ENCODE measurements around the gene CLIC5.

CLIC5 gene

DNA sequence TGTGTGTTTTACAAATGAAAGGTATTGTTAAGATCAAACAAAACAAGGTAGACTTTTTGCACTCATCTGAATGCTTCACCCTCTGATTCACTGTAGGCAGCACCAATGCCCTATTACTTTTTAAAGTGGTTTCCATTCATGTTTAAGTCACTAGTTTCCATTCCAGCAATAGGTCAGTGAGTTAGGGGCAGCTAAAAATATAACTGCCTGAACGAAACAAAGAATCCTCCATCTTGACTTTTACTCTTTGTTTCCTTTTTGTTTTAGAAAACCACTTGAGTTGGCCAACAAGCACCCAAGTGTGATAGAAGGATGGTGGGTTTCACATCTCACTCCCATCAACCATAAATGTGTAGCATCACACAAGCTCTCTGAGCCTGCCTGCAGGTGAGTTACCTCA lies 25.5 kb downstream of the CLIC5 start:
- DNase-seq, result no peak

DNA sequence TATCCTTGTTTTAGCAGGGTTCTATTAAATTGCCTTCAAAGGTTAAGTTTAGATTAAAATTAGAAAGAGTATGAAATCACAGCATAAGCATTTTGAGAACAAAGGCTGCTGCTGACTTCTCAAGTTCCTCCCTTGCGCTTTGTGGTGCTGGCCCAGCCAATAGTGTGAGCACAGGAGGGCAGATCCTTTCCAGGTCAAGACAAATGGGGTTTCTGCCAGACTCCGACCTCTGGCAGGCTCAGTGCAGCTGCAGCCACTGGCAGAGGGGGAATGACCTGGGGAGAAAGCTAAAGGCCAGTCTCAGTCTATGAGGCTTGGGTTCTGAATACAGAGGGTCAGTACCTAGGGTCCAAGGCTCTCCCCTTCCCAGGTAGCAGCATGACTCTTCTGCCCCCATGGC lies 27.0 kb downstream of the CLIC5 start:
- DNase-seq, result no peak

- DNase-seq, result no peak
These were observed 27.8 kb downstream of the CLIC5 start for GRCh38 chr6:45987856-45988255.

DNA sequence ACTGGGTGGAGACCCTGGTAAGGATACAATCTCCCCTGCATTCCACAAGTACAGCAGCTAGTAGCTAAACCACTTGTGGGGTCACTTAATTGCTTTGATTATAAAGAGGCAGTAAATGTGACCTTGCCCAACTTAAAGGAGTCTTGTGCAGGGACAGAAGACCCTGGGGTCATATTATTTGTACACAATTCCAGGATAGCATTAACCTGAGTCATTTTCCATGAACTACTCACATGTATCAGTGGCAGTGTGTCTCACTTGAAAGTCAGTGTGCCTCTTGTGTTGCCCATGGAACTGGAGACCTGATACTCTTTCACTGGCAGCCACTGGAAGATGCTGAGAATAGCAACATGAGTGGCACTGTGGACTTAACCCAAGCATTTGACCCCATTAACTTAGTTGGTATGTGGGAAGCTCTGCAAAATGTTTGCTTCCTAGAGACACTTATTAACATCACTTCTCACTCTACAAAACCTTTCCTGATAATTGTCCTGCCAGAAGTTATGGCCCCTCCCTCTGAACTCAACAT lies 28.9 kb downstream of the CLIC5 start:
- DNase-seq, result no peak

DNA sequence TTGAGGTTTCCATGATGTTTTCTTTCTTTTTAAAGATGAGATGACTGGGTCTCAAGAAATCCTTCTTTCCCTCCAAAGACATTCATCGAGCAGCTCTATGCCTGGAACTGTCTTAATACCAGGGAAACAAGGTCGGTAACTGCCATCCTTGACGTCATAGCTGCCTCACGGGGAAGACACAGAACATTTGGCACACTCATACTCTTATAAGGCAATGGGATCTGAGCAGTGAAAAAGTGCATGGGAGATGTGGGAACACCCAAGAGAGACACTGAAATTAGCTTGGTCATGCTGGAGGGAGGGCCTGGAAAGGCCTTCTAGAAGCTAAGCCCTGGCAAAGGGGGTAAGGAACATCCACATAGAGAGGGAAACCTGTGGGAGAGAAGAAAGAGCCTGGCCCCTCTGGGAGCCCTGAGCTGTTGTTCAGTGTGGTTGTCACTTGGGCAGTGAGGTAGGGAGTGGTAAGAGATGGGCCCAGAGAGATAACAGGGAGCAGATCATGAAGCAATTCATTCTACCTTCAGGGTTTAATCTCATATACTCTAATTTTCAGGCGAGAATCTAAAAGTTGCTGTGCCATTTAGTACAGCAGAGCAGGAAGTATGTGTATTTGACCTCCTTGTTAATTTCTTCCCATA lies 30.8 kb downstream of the CLIC5 start:
- no peak for DNase-seq

DNA sequence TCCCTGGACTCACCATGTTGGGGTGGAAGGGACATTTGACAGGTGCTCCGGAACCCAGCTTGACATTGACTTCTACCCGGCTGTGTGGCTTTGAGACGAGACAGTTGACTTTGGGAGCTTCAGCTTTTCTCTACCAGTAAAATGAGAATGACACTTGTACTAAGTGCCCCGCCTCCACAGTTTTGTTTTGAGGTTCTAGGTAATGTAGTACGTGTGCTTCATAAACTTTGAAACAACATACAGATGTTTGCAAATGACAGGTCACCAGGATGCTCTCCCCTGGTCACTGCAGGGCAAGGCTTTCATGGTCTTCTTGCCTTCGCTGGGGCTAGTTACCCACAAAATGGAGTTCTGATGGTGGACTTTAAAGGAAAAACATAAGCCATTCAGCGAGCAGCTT lies 31.3 kb downstream of the CLIC5 start:
- DNase-seq, result no peak

- DNase-seq, result no peak
These were observed 32.6 kb downstream of the CLIC5 start for GRCh38 chr6:45983062-45983461.

DNA sequence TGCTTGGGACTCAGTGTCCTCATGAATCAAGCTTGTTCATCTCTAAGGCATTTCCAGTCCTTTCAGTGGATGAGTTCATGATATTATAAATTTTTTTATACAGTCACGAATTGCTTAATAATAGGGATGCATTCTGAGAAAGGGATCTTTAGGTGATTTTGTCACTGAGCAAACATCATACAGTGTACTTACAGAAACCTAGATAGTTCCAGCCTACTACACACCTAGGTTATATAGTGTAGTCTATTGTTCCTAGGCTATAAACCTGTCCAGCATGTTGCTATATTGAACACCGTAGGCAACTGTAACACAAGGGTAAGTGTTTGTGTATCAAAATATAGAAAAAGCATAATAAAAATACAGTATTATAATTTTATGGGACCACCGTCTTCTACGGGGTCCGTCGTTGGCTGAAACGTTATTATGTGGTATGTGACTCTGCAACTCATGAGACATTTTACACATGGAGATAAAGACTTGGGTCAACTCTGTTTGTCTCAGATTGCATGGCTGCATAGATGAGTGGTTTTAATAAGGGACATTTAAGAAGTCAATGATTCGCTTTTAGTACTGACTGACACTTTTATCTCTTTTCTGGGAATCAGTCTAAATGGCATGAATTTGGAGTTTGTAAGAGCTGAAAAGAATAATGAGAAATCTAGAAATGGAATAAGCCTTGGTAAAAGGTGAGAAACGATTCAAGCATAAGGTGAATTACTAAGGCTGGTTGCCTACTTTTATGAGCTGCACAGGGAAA lies 33.2 kb downstream of the CLIC5 start:
- no peak for DNase-seq

DNA sequence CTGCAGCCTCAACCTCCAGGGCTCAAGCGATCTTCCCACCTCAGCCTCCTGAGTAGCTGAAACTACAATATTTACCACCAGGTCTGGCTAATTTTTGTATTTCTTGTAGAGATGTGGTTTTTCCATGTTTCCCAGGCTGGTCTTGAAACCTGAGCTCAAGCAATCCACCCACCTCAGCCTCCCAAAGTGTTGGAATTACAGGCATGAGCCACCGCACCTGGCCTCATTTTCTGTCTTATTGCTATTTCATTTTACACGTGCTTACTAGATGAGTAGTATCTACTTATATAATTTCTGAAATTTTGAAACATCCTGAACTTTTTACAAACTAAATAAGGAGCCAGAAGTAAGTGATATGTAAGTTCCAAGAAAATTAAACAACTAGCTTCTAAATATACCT lies 34.6 kb downstream of the CLIC5 start:
- no peak for DNase-seq

DNA sequence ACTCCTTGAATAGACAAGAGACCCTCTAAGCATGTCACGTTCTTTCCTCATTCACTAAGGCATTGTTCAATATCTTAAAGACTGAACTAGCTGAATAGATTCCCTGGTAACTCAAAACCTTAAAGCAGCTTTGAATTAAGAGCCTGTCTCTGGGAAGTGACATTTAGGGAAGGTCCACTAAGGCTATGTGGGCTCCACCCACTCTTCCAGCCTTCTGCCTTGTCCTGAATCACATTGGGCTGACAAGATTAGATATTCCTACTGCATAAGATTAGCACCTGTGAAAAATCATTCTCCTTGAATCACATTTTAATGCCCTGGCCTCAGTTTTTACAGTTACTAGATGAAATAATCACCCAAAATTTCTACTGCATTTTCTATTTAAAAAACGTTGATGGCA lies 36.3 kb downstream of the CLIC5 start:
- no peak for DNase-seq

DNA sequence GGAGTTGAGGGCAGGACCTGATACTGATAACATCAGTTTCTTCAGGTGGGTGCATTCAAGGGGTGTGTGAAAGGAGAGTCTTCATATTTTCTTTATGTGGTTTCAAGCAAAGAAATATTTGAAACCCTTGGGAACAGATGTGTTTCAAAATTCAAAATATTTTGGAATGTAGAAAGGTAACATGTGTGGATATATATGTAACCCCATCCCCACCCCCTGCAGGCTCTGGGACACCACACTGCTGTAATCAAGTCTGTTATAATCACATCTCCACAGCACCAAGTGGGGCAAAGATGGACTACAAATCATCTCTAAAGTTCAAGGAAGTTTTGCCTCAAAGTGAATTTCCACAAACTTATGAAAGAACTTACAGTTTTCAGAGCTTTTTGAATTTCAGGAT lies 41.1 kb downstream of the CLIC5 start:
- no peak for DNase-seq

- no peak for DNase-seq
These were observed 42.7 kb downstream of the CLIC5 start for GRCh38 chr6:45972795-45973503.

GRCh38 chr6:45971287-45971686 lies 44.4 kb downstream of the CLIC5 start:
- no peak for DNase-seq

- no peak for DNase-seq
These were observed 45.3 kb downstream of the CLIC5 start for GRCh38 chr6:45970326-45970725.

GRCh38 chr6:45969883-45970282 lies 45.8 kb downstream of the CLIC5 start:
- no peak for DNase-seq

DNA sequence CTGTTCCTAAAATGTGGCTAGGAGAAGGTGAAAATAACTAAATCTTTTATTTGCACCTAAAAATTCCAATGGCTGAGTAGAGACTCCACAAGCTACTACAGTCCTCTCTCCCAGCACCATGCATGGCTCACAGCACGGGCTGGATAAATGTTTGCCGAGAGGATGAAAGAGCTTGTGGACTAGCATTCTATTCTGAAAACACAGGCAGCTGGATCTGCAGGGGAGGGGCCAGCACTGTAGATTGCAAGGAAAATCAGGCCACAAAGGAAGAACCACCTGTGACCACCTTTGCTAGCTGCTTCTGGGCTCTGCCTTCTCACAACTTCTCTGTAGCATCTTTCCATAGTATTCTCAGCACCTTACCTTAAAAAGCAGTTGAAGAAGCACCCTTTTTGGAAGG lies 46.6 kb downstream of the CLIC5 start:
- DNase-seq, result no peak

GRCh38 chr6:45967363-45967762 lies 48.3 kb downstream of the CLIC5 start:
- DNase-seq, result no peak

- no peak for DNase-seq
These were observed 48.9 kb downstream of the CLIC5 start for GRCh38 chr6:45966797-45967196.

GRCh38 chr6:45966340-45966739 lies 49.3 kb downstream of the CLIC5 start:
- DNase-seq, result no peak

DNA sequence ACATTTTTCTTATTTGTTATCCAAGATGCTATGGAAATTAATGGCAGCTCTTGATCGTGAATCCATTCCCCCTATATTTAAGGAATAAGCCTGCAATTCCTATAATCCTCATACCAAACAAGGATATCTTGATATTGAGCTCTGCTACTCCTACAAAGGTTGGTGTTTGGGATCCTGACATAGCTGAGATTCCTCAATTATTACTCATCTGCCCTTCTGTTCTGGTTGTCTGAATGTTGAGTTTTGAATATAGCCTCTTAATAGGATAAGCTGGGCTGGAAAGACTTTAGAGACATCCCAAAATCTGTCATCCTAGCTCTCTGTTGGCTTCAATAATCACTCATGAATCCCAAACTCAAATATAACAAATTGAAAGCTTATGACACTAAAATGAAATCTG lies 49.9 kb downstream of the CLIC5 start:
- DNase-seq, result no peak

DNA sequence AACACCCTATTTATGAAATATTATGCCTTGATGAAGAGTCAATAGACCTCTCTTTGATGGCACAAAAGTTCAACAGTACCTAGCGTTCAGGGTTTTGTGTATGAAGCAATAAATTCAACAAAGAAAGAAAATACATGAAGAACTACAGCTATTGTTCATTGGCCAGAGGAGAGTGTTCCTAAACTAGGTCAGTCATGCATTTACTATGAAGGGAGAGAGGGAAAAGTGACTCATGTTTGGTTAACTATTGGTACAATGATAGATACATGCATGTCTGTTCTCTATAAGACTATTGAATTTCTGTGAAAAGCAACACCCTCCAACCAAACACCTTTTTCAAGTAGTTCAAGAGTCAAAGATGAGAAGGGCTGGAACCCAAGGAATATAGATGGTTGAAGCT lies 50.7 kb downstream of the CLIC5 start:
- no peak for DNase-seq

DNA sequence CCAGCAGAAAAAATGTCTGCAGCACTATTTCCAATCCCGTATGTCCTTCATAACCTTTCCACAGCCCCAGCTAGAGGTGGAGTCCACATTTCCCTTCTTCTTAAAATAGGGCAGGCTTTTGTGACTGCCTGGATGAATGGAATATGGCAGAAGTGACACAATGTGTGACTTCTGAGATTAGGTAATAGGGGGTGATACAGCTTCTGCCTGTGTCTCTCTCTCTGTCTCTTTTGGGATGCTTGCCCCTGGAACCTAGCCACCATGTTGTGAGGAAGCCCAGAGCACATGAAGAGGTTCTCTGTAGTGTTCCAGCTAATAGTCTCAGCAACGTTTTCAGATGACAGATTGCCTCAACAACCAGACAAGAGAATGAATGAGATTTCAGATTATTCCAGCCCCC lies 51.4 kb downstream of the CLIC5 start:
- no peak for DNase-seq

GRCh38 chr6:45963896-45964295 lies 51.8 kb downstream of the CLIC5 start:
- no peak for DNase-seq

DNA sequence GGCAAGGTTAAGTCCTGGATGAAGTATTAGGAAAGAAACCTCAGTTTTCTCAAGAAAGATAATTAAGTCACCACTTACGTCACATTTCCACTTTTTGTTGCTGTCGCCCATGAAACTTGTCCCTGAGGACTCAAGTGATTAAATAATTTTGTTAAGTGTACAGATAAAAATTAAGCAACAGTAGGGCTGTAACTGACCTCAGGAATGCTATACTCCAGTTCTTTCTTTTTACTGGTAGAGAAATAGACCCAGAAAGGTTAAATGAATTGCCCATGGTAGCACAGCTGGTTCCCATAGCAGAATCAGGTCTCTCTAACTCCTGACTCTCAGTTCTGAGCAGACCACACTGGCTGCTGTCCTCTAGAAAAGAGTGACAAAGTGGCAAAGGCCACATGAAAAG lies 54.5 kb downstream of the CLIC5 start:
- no peak for DNase-seq
